ENCODE measurements around the gene GPR12. TPM values are rescaled to one million over a fixed set of nuclear protein-coding genes. Genes with fewer than 3 reads are reported as not detected.

Gene GPR12
- total and polyA plus RNA-seq, 10 of the 15 experiments (the other 5 are each of a cell fraction or from before 2014, with no cell fraction given): not detected

- ChIA-PET SMC1A (ENCODE audit: uncharacterized antibody, unreplicated experiment) (no interaction called here), POLR2A (no interaction called here), CTCF (no interaction called here), RAD21 (ENCODE audit: unreplicated experiment) (no interaction called here)
- no peak for FAIRE-seq
- TF ChIP-seq E4F1 (IDR thresholded peaks at IDR 0.05; ENCODE audit: borderline replicate concordance, partially characterized antibody): no peak
- no peak for TF ChIP-seq STAT3 (IDR thresholded peaks at IDR 0.05; ENCODE audit: low read depth, low read length)
- Histone ChIP-seq H3K9me3 (replicated peaks; ENCODE audit: control insufficient read depth, insufficient read depth, low read length) (no peaks in the 10 kb centered on the region), H3K4me3 (no peak overlapping the region), H3K4me2 (ENCODE audit: control insufficient read depth, insufficient read depth) (no peak overlapping the region), H3K79me2 (ENCODE audit: control insufficient read depth, insufficient read depth, low read length) (no peaks in the 10 kb centered on the region), H4K20me1 (ENCODE audit: control insufficient read depth, insufficient read depth) (no peaks in the 10 kb centered on the region), H3K27ac (ENCODE audit: control insufficient read depth, insufficient read depth) (no peak overlapping the region), H3K4me1 (ENCODE audit: control insufficient read depth, insufficient read depth, low read length) (peaks cover 7% of the 10 kb centered on the region), H3K36me3 (ENCODE audit: control insufficient read depth in 2 of 2, insufficient read depth in 2 of 2, low read length in 1 of 2) (no peaks in the 10 kb centered on the region), H2AFZ (ENCODE audit: control insufficient read depth, low read depth, low read length) (no peak overlapping the region), H3K27me3 (replicated peaks in 1 of 2; ENCODE audit: control insufficient read depth in 2 of 2, insufficient read depth in 2 of 2, low read length in 1 of 2) (no peaks in the 10 kb centered on the region), H3K9ac (ENCODE audit: control insufficient read depth, insufficient read depth, low read length) (no peak overlapping the region)
- no TSS peak for BruUV-seq (replicated peaks)
- in situ Hi-C loops (cut with MboI) (no loop called here), intact Hi-C loops (cut with micrococcal nuclease; ENCODE audit: unreplicated experiment) (no loop called here)
- no peak for DNase-seq (ENCODE audit: low read depth, low spot score)
- no peak for ATAC-seq
- 31% methylated on average over 5 of the region's 5 CpGs for WGBS (ENCODE audit: insufficient coverage, insufficient replicate concordance, low lambda C conversion rate, missing lambda C conversion rate)
These were observed 38.3 kb downstream of the GPR12 start for GRCh38 chr13:26722321-26722720.

GRCh38 chr13:26721251-26722121 lies 39.1 kb downstream of the GPR12 start:
- Histone ChIP-seq H2AFZ (ENCODE audit: control insufficient read depth, low read depth, low read length) (peak overlapping the region; percentile 19), H3K4me3 (no peak overlapping the region), H3K36me3 (ENCODE audit: control insufficient read depth in 2 of 2, insufficient read depth in 2 of 2, low read length in 1 of 2) (no peaks in the 10 kb centered on the region), H3K9me3 (replicated peaks; ENCODE audit: control insufficient read depth, insufficient read depth, low read length) (no peaks in the 10 kb centered on the region), H3K27me3 (replicated peaks in 1 of 2; ENCODE audit: control insufficient read depth in 2 of 2, insufficient read depth in 2 of 2, low read length in 1 of 2) (no peaks in the 10 kb centered on the region), H3K9ac (ENCODE audit: control insufficient read depth, insufficient read depth, low read length) (no peak overlapping the region), H3K4me2 (ENCODE audit: control insufficient read depth, insufficient read depth) (peak overlapping the region; percentile 55), H3K27ac (ENCODE audit: control insufficient read depth, insufficient read depth) (no peak overlapping the region), H3K79me2 (ENCODE audit: control insufficient read depth, insufficient read depth, low read length) (no peaks in the 10 kb centered on the region), H4K20me1 (ENCODE audit: control insufficient read depth, insufficient read depth) (no peaks in the 10 kb centered on the region), H3K4me1 (ENCODE audit: control insufficient read depth, insufficient read depth, low read length) (peaks cover 7% of the 10 kb centered on the region)
- 3% methylated on average over 26 of the region's 26 CpGs for WGBS (ENCODE audit: insufficient coverage, insufficient replicate concordance, low lambda C conversion rate, missing lambda C conversion rate)
- no TSS peak for BruUV-seq (replicated peaks)
- intact Hi-C loops (cut with micrococcal nuclease; ENCODE audit: unreplicated experiment) (no loop called here), in situ Hi-C loops (cut with MboI) (no loop called here)
- POLR2A ChIA-PET: no interaction called here
- SMC1A ChIA-PET (ENCODE audit: uncharacterized antibody, unreplicated experiment): interaction anchor here (1.6 kb wide), 1 partner anchor 19 kb away, joined by 4 read pairs; no protein-coding TSS in a partner anchor
- CTCF ChIA-PET: no interaction called here
- peak; percentile 43 for ATAC-seq
- RAD21 ChIA-PET (ENCODE audit: unreplicated experiment): no interaction called here
- DNase-seq (ENCODE audit: low read depth, low spot score): no peak
- FAIRE-seq: no peak
- no peak for TF ChIP-seq STAT1 (conservative IDR thresholded peaks at IDR 0.05)
- no peak for TF ChIP-seq ZNF622 (IDR thresholded peaks at IDR 0.05)
- TF ChIP-seq JUND (IDR thresholded peaks at IDR 0.05; ENCODE audit: low read depth, low read length): no peak
- TF ChIP-seq RUNX3 (IDR thresholded peaks at IDR 0.05; ENCODE audit: low read length): no peak
- TF ChIP-seq GATAD2B (conservative IDR thresholded peaks at IDR 0.05; ENCODE audit: low read depth): no peak
- TF ChIP-seq ASH2L (IDR thresholded peaks at IDR 0.05; ENCODE audit: borderline replicate concordance, low read depth): no peak
- no peak for TF ChIP-seq CREB1 (IDR thresholded peaks at IDR 0.05; ENCODE audit: low read depth)
- TF ChIP-seq GABPA (IDR thresholded peaks at IDR 0.05; ENCODE audit: low read depth): no peak
- no peak for TF ChIP-seq STAT3 (IDR thresholded peaks at IDR 0.05; ENCODE audit: low read depth, low read length)
- TF ChIP-seq REST (IDR thresholded peaks at IDR 0.05; ENCODE audit: low read depth, low read length): no peak

Data from GM12878 (cell line).